SHP77 treated with DMSO at 0.1 percent for 48 hours (cell line): ENCODE results near the gene ATP13A2.
A peak's percentile ranks its signal among the peaks of the same experiment; 100 is the strongest.

Source experiments
- DNase-seq: peaks from one replicate; lab custom pipeline; 2025; lab: John Stamatoyannopoulos, UW

ATP13A2 gene

GRCh38 chr1:17011439-17012307 lies at the start of gene ATP13A2:
Gene ATP13A2, minus strand, starts transcription at chr1:17011928. Its CDS starts 190 bp downstream, at chr1:17011738.
- DNase-seq: peak; percentile 54

GRCh38 chr1:17061486-17061885 lies 49.8 kb upstream of the ATP13A2 start:
- DNase-seq: no peak

- no peak for DNase-seq
These were observed 48.6 kb upstream of the ATP13A2 start for GRCh38 chr1:17060306-17060749.

GRCh38 chr1:17059391-17060305 lies 47.9 kb upstream of the ATP13A2 start:
- peak; percentile 47 for DNase-seq

- no peak for DNase-seq
These were observed 44.8 kb upstream of the ATP13A2 start for GRCh38 chr1:17056551-17056950.

GRCh38 chr1:17055801-17056200 lies 44.1 kb upstream of the ATP13A2 start:
- DNase-seq: no peak

- DNase-seq: peak; percentile 78
These were observed 42.1 kb upstream of the ATP13A2 start, which contains the start of gene SDHB for GRCh38 chr1:17053685-17054410. Gene SDHB, minus strand, starts transcription at chr1:17054032. Its CDS starts 13 bp downstream, at chr1:17054019.

GRCh38 chr1:17053086-17053684 lies 41.5 kb upstream of the ATP13A2 start:
- DNase-seq: no peak

- DNase-seq: no peak
These were observed 40.9 kb upstream of the ATP13A2 start for GRCh38 chr1:17052641-17053040.

GRCh38 chr1:17052038-17052437 lies 40.3 kb upstream of the ATP13A2 start:
- DNase-seq: no peak

GRCh38 chr1:17047924-17048323 lies 36.2 kb upstream of the ATP13A2 start:
- no peak for DNase-seq

GRCh38 chr1:17046334-17046657 lies 34.6 kb upstream of the ATP13A2 start:
- DNase-seq: no peak

- peak; percentile 11 for DNase-seq
These were observed 34.1 kb upstream of the ATP13A2 start for GRCh38 chr1:17045634-17046333.

- no peak for DNase-seq
These were observed 33.4 kb upstream of the ATP13A2 start for GRCh38 chr1:17045150-17045549.

- no peak for DNase-seq
These were observed 31.9 kb upstream of the ATP13A2 start for GRCh38 chr1:17043676-17044075.

GRCh38 chr1:17040135-17040534 lies 28.4 kb upstream of the ATP13A2 start:
- no peak for DNase-seq

- DNase-seq: no peak
These were observed 27.8 kb upstream of the ATP13A2 start for GRCh38 chr1:17039522-17039921.

GRCh38 chr1:17033481-17033880 lies 21.8 kb upstream of the ATP13A2 start:
- DNase-seq: no peak

GRCh38 chr1:17032741-17033140 lies 21.0 kb upstream of the ATP13A2 start:
- DNase-seq: no peak

GRCh38 chr1:17031436-17031835 lies 19.7 kb upstream of the ATP13A2 start:
- no peak for DNase-seq

- DNase-seq: no peak
These were observed 18.5 kb upstream of the ATP13A2 start for GRCh38 chr1:17030206-17030605.
